HG03521 (cell line): ENCODE measurements around the gene FOXO1.
A peak's percentile ranks its signal among the peaks of the same experiment; 100 is the strongest.

Source experiments
- ATAC-seq: cut with Tn5 transposase; IDR thresholded peaks from one replicate; pipeline ENCODE4 v1.9.1; 2021; ENCODE audit warnings: mild to moderate bottlenecking, moderate library complexity; ENCODE audit not compliant: unreplicated experiment

Gene FOXO1

GRCh38 chr13:40517486-40518480, 148.7 kb downstream of the FOXO1 start:
- peak; percentile 55 for ATAC-seq

GRCh38 chr13:40515702-40516101, 150.7 kb downstream of the FOXO1 start:
- no peak for ATAC-seq

- ATAC-seq: no peak
Observed at GRCh38 chr13:40514802-40515201, 151.6 kb downstream of the FOXO1 start.

GRCh38 chr13:40509876-40510275, 156.6 kb downstream of the FOXO1 start:
- ATAC-seq: no peak

- ATAC-seq: no peak
Observed at GRCh38 chr13:40508767-40509342, 157.6 kb downstream of the FOXO1 start.

- ATAC-seq: no peak
Observed at GRCh38 chr13:40508127-40508526, 158.3 kb downstream of the FOXO1 start.

- ATAC-seq: no peak
Observed at GRCh38 chr13:40506592-40507446, 159.6 kb downstream of the FOXO1 start.
